ENCODE measurements around the gene SCGB1D1. TPM values are rescaled to one million over a fixed set of nuclear protein-coding genes. Genes with fewer than 3 reads are reported as not detected.

SCGB1D1 gene
- total RNA-seq = not detected in 2 replicates

GRCh38 chr11:62190011-62190410, at the start of gene SCGB1D1:
SCGB1D1 (plus strand) TSS chr11:62190216; CDS start chr11:62190285, 69 bp downstream.

GRCh38 chr11:62242021-62242420, 52.0 kb downstream of the SCGB1D1 start, which contains the start of gene SCGB1D2:
SCGB1D2 (plus strand) TSS chr11:62242239; CDS start chr11:62242308, 69 bp downstream.

Other genes with a start within 250 kb of the SCGB1D1 start
- 2.8 and 9.5 TPM in 2 replicates for gene BEST1, start 239.9 kb upstream of the SCGB1D1 start, total RNA-seq
- gene FTH1, start 222.6 kb upstream of the SCGB1D1 start, total RNA-seq = 2,108 and 2,864 TPM in 2 replicates
- 7.7 and 21.5 TPM in 2 replicates for gene INCENP, start 66.2 kb upstream of the SCGB1D1 start, total RNA-seq
- gene SCGB2A1, start 18.5 kb downstream of the SCGB1D1 start, total RNA-seq = not detected in 2 replicates
- gene SCGB1D2, start 52.0 kb downstream of the SCGB1D1 start, total RNA-seq = not detected in 2 replicates
- gene SCGB2A2, start 79.9 kb downstream of the SCGB1D1 start, total RNA-seq = not detected in 2 replicates
- not detected in 2 replicates for gene SCGB1D4, start 108.9 kb downstream of the SCGB1D1 start, total RNA-seq
- 0.30 and 0.78 TPM in 2 replicates for gene ASRGL1, start 147.2 kb downstream of the SCGB1D1 start, total RNA-seq
- not detected in 2 replicates for gene SCGB1A1, start 228.8 kb downstream of the SCGB1D1 start, total RNA-seq

All from smooth muscle cell of the umbilical artery (primary cell).